ENCODE results near the gene SYNDIG1L. TPM values are rescaled to one million over a fixed set of nuclear protein-coding genes. Genes with fewer than 3 reads are reported as not detected.

Gene SYNDIG1L
- total RNA-seq, 1 experiment from 2014 or later, result not detected

- TF ChIP-seq CTCF (IDR thresholded peaks at IDR 0.05 in 2 of 3, conservative IDR thresholded peaks at IDR 0.05 in 1 of 3; ENCODE audit: borderline replicate concordance in 1 of 3, insufficient read depth in 1 of 3, low read depth in 2 of 3, low read length in 2 of 3) (no peak), SRF (IDR thresholded peaks at IDR 0.05; ENCODE audit: low read depth) (no peak)
Measured at GRCh38 chr14:74407801-74408154, 18.2 kb downstream of the SYNDIG1L start (continued).

- CTCF ChIA-PET, result no interaction called here
Measured at GRCh38 chr14:74407021-74407800, 18.8 kb downstream of the SYNDIG1L start.

GRCh38 chr14:74405663-74406062 is 20.3 kb downstream of the SYNDIG1L start:
- RAD21 ChIA-PET (ENCODE audit: low non-redundant PET in 1 of 2, low total read pairs in 2 of 2, uncharacterized antibody in 2 of 2, unreplicated experiment in 2 of 2), result no interaction called here
- Histone ChIP-seq H3K4me2 (ENCODE audit: low read length) (no peak overlapping the region), H2AFZ (ENCODE audit: low read depth, low read length, poor library complexity, severe bottlenecking) (no peak overlapping the region), H3K4me1 (ENCODE audit: control insufficient read depth in 1 of 2, insufficient read depth in 2 of 2, low read length in 2 of 2) (peaks cover 12 to 16% of the 10 kb centered on the region in 2 experiments), H4K20me1 (ENCODE audit: insufficient read depth) (no peaks in the 10 kb centered on the region), H3K27ac (ENCODE audit: low read depth, low read length) (no peak overlapping the region), H3K9me3 (ENCODE audit: control insufficient read depth in 1 of 2, insufficient read depth in 1 of 2, low read depth in 1 of 2, low read length in 2 of 2) (no peaks in the 10 kb centered on the region), H3K27me3 (ENCODE audit: insufficient read depth, low read length) (no peaks in the 10 kb centered on the region), H3K79me2 (ENCODE audit: insufficient read depth, low read length) (no peaks in the 10 kb centered on the region), H3K36me3 (ENCODE audit: control insufficient read depth in 1 of 2, insufficient read depth in 2 of 2, low read length in 2 of 2) (no peaks in the 10 kb centered on the region), H3K9me2 (ENCODE audit: insufficient read depth) (no peaks in the 10 kb centered on the region), H3K4me3 (replicated peaks in 1 of 2; ENCODE audit: low read depth in 1 of 2, low read length in 2 of 2) (no peak overlapping the region), H3K9ac (ENCODE audit: low read length) (no peak overlapping the region)
- DNase-seq (ENCODE audit: low read depth, low spot score) (no peak), ATAC-seq (no peak)
- no TSS peak for BruUV-seq (replicated peaks)
- intact Hi-C loops (cut with micrococcal nuclease), result no loop called here
- CTCF ChIA-PET, result no interaction called here
- TF ChIP-seq SP1 (IDR thresholded peaks at IDR 0.05; ENCODE audit: low read depth), result no peak
- TF ChIP-seq CEBPB (IDR thresholded peaks at IDR 0.05; ENCODE audit: low read depth), result no peak
- TF ChIP-seq REST (IDR thresholded peaks at IDR 0.05; ENCODE audit: low read depth), result no peak
- no peak for TF ChIP-seq CBX3 (IDR thresholded peaks at IDR 0.05; ENCODE audit: low read depth)
- TF ChIP-seq ZFX (IDR thresholded peaks at IDR 0.05), result no peak
- TF ChIP-seq POLR2AphosphoS5 (IDR thresholded peaks at IDR 0.05; ENCODE audit: low read depth, low read length), result no peak
- no peak for TF ChIP-seq EZH2phosphoT487 (IDR thresholded peaks at IDR 0.05; ENCODE audit: borderline replicate concordance)
- TF ChIP-seq YY1 (IDR thresholded peaks at IDR 0.05; ENCODE audit: extremely low read depth, insufficient replicate concordance, low read depth, low read length), result no peak
- no peak for TF ChIP-seq EGR1 (IDR thresholded peaks at IDR 0.05; ENCODE audit: low read depth)
- POLR2A ChIA-PET, result no interaction called here

More at GRCh38 chr14:74407021-74407800, 18.8 kb downstream of the SYNDIG1L start:
- no peaks in the 10 kb centered on the region for H3K79me2 ChIP-seq (ENCODE audit: insufficient read depth, low read length)
- RAD21 ChIA-PET (ENCODE audit: low non-redundant PET in 1 of 2, low total read pairs in 2 of 2, uncharacterized antibody in 2 of 2, unreplicated experiment in 2 of 2), result no interaction called here
- H2AFZ ChIP-seq (ENCODE audit: low read depth, low read length, poor library complexity, severe bottlenecking), result no peak overlapping the region
- TF ChIP-seq SIN3A (IDR thresholded peaks at IDR 0.05; ENCODE audit: low read depth) (no peak), CBX3 (IDR thresholded peaks at IDR 0.05; ENCODE audit: low read depth) (no peak), FOSL1 (IDR thresholded peaks at IDR 0.05; ENCODE audit: low read depth) (no peak), ZFX (IDR thresholded peaks at IDR 0.05) (no peak), ZNF274 (IDR thresholded peaks at IDR 0.05; ENCODE audit: low read depth, low read length) (no peak)
- no peak for DNase-seq (ENCODE audit: low read depth, low spot score)
- H3K36me3 ChIP-seq (ENCODE audit: control insufficient read depth in 1 of 2, insufficient read depth in 2 of 2, low read length in 2 of 2), result no peaks in the 10 kb centered on the region
- no peak overlapping the region for H3K4me2 ChIP-seq (ENCODE audit: low read length)
- H3K9me3 ChIP-seq (ENCODE audit: control insufficient read depth in 1 of 2, insufficient read depth in 1 of 2, low read depth in 1 of 2, low read length in 2 of 2), result no peaks in the 10 kb centered on the region
- no TSS peak for BruUV-seq (replicated peaks)
- H3K27ac ChIP-seq (ENCODE audit: low read depth, low read length), result no peak overlapping the region
- no peaks in the 10 kb centered on the region for H3K27me3 ChIP-seq (ENCODE audit: insufficient read depth, low read length)
- H3K4me3 ChIP-seq (replicated peaks in 1 of 2; ENCODE audit: low read depth in 1 of 2, low read length in 2 of 2), result no peak overlapping the region
- intact Hi-C loops (cut with micrococcal nuclease), result no loop called here
- H3K9me2 ChIP-seq (ENCODE audit: insufficient read depth), result no peaks in the 10 kb centered on the region
- peaks cover 0 to 2% of the 10 kb centered on the region in 2 experiments; a peak in 3 of 4 replicates for H3K4me1 ChIP-seq (ENCODE audit: control insufficient read depth in 1 of 2, insufficient read depth in 2 of 2, low read length in 2 of 2)
- no peaks in the 10 kb centered on the region for H4K20me1 ChIP-seq (ENCODE audit: insufficient read depth)
- POLR2A ChIA-PET, result no interaction called here
- no peak for ATAC-seq
- no peak overlapping the region for H3K9ac ChIP-seq (ENCODE audit: low read length)
